Renal cortex interstitium (tissue), 11 donors: Measurements from ENCODE around the gene LRRC51. TPM values are rescaled to one million over a fixed set of nuclear protein-coding genes. Genes with fewer than 3 reads are reported as not detected.

Experiments used
- DNase-seq, 11 donors: peaks; one replicate each; pipeline ENCODE4 v3.0.0-alpha.2; 2013; ENCODE audit warnings: low read depth in 9 of 11, low spot score in 4 of 11; ENCODE audit errors: extremely low read depth in 1 of 11
- polyA plus RNA-seq, 3 donors: library from polyadenylated mRNA; unstranded; fragments of 120-200 nt; gene quantifications; one replicate each; pipeline ENCODE4 v1.2.1, GENCODE V29; 2013; ENCODE audit not compliant: insufficient read length in 3 of 3

LRRC51 gene
- polyA plus RNA-seq, 3 donors = 25.1 to 30.4 (median 25.3) TPM

DNA sequence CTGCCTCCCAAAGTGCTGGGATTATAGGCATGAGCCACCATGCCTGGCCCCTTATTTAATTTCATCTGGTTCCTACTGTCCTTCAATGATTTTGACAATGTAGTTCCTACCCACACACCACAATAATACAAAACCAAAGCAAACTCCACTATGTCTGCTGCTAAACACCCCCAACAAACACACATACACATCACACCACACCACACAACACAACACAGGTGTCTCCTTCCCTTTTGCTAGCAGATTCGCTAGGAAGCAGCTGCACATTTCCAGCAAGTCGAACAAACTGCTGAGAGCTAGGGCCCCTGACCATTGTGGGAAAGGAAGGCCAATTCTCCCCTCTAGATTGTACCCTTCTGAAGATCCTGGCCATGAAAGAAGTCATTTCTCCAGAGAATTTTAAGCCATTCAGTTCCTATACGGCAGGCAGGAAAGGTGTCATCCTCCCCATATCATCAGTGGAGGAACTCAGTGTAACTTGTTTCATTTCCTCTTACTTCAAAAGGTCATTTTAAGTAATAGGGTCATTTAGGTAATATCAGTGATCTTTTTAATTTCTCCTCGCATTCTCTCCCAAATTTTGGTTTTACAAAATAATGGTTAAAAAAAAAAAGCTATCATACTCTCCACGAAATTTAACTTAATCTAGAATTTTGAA, 18.8 kb upstream of the LRRC51 start:
- no peak for DNase-seq

DNA sequence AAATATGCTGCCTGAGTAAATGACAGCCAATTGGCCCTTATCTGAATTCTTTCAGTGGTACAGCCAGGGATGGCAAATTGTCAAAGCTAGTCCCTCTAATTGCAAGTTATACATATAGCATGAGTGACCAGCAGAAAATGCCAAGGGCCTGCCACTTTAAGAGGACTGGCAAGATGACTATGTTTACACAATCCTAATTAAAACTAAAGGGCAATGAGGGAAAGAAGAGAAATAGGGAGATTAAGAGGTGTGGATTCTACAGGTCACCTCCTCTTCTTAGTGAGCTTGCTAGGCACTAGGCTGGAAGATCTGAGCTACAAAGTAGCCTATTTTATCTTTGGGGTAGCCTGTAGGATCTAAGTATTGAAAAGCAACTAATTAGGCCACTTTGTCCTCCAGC, 13.8 kb upstream of the LRRC51 start:
- no peak for DNase-seq

DNA sequence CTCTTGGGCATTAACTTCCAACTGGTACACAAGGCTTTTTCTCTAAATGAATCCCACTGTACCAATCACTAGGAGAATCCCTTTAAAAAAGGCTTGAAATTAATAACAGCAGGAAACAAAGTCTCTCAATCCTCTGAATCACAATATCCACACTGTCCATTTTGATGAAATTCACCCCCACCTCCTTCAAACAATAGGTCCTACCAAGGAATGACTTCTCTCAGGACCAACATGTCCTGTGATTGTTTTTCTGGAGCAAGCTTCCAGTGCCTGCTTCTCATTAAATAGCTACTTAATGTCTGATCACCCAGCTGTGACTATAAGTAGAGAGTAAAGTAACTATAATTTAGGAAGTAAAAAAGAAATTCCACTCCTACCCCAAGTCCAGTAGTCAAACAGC, 13.4 kb upstream of the LRRC51 start:
- DNase-seq = no peak

DNA sequence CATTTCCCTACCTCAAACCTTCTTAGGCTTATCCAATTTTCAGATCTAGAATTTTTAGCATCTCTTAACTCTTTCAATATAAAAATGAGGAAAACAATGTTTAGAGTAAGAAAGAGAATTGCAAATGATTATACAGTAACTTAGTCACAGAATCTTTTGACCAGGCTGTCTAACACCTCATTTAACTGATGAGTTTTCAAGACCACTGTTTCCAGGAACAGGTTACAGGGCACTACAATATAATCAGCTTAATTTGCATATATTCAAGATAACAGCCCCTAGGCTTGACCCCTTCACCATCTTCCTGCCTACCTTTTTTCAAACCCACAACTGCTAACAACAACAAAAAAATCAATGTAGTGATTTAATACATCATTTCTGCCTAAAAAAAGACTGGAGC, 13.0 kb upstream of the LRRC51 start:
- no peak for DNase-seq

DNA sequence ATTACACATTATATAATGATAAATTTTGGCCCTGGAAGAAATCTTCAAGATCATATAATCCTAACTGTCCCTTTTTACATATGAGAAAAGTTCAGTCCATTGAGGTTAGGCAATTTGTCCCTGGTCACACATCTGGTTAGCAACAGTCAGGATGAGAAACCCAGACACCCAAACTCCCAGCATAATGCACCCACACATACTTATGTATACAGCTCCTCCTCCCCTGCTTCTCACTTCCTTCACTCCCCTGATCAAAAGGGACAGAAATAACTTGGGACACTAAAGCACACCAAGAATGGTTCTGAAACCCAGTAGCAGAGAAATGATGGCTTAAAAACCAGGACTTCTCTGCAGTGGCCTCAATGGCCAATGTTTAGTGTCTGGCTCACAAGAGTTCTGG, 11.4 kb upstream of the LRRC51 start:
- DNase-seq = no peak

DNA sequence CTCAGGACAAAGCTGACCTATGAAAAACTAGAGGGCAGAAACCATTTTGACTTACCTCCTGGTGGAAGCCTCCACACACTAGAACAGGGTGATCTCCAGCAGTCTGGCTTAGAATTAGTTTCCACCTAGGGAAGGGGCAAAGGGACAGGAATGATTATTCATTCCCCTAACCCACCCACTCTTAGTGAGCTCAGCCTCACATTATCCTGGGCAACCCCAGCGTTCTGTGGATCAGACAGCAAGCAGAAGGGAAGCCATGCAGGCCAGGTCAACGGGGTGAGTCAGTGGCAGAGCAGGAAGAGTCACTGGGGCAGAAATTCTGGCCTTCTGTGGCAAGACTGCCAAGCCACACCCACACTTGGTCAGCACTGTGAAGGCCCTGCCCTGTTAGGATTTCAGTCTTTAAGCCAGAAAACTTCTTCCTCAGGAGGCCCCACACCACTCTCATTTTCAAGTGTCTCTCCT, 10.8 kb upstream of the LRRC51 start:
- DNase-seq = no peak

DNA sequence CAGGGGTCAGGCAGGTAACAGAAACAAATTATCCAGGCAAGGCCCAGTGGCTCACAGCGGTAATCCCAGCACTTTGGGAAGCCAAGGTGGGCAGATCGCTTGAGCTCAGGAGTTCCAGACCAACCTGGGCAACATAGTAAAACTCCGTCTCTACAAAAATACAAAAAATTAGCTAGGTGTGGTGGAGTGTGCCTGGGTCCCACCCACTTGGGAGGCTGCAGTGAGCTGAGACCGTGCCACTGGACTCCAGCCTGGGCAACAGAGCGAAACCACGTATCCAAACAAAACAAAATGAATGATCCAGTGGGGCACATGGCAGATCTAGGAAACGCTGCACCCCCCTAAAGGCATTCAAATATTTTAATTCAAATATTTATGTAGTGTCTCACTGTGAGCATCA, 10.2 kb upstream of the LRRC51 start:
- DNase-seq = no peak

DNA sequence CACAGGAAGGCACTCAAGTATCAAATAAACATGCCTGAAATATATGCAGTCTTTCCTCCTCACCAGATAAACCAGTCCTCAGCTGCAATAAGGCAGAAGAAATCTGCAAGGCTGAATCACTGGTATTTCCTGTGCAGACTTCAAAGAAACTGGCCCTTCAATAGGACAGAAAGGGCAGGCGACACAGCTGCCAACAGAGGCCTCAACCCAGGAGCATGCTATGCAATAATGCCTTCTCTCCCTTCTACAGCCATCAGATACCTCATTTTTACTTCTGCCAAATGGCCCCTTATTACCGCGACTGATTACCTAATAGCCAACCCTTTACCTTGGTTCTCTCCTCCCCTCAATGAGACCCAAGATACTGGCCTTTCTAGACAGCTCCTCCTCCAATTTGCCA, 8.3 kb upstream of the LRRC51 start:
- no peak for DNase-seq

DNA sequence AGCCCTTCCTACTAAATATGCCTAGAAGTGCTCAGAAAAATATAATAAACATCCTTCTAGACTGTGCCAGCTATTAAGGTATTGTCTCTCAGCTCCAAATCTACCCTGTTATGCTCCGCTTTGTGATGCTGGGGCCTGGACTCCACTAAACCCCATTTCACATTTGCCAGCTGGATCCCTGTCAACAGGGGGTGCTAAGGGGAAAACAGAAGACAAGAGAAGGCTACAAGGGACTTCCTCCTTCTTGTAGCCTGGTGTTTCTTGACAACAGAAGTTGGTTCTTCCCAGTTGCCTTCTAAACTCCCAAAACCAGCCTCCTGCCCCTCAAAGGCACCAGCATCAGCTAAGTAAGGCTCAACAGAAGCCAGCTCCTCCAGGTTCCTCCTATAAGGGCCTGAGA, 5.5 kb upstream of the LRRC51 start:
- DNase-seq = no peak

DNA sequence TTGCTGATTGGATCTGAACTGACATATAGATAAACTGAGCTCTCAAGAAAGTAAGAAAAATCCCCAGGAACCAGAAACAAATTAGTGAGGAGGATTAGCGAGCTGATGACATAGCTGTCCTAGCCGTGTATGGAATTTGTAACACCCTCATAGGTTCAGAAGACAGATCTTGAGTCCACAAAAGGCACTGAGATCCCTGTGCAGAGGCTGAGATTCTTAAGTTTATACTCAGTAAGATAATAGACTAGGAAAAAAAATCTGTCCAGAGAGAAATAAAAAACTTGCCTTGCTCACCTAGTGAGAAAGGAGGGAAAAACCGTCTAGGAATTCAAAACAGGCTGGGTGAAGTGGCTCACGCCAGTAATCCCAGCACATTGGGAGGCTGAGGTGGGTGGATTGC, 4.9 kb upstream of the LRRC51 start:
- no peak for DNase-seq

DNA sequence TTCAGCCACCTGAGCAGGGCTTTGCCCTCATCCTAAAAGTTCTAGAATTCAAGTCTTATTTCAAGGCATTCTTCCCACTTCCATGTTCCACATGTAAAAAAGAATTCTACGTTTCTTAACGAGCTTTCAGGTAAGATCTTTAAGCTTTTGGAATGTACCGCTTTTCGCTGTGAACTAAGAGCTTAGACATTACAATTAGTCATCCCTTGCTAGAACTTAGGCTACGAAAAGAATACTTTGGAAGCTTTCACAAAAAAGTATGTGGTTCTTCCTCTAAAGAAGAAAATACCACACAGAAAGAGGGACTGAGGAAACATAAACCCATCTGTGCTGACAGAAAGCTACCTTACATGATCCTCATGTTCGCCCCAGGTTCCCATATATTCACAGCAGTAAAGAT, 2.2 kb upstream of the LRRC51 start:
- no peak for DNase-seq

DNA sequence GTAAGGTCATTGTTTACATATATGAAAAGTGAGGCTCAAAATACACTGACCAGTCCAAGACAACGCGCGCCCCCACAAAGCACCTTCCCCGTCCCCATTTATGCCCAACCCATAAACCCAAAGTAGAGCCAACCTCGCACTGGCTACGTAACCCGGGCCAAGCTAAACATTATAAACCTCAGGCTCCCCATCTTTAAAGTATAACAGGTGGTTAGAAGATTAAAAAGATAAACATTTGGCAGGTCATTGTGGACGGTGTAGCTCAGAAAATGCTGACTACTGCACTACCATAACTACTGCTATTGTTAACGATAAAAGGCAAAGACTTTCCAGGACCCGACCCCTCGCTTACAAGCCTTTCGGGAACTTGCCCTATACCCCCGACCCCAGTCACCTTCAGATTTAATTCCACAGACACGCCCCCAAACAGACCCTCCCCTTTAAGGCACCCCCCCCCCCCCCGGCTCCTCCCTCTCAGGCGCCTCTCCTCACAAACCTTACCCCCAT, 778 bp upstream of the LRRC51 start:
- DNase-seq = peak in 3 of 11 donors; percentile 36 to 55 (median 45)

DNA sequence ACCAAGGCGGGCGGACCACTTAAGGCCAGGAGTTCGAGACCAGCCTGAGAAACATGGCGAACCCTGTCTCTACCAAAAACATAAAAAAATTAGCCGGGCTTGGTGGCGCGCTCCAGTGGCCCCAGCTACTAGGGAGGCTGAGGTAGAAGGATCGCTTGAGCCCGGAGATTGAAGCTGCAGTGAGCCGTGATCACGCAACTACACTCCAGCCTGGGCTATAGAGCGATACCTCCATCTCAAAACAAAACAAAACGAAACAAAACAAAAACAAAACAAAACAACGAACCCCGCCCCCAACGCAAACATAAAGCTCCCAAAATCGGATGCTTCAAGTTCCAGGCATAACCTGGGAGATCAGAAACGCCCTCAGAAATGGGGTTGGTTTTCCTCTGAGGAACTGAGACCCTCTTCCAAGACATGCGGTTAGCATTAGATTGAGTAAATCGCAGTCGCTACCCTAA, 564 bp downstream of the LRRC51 start:
- no peak for DNase-seq

DNA sequence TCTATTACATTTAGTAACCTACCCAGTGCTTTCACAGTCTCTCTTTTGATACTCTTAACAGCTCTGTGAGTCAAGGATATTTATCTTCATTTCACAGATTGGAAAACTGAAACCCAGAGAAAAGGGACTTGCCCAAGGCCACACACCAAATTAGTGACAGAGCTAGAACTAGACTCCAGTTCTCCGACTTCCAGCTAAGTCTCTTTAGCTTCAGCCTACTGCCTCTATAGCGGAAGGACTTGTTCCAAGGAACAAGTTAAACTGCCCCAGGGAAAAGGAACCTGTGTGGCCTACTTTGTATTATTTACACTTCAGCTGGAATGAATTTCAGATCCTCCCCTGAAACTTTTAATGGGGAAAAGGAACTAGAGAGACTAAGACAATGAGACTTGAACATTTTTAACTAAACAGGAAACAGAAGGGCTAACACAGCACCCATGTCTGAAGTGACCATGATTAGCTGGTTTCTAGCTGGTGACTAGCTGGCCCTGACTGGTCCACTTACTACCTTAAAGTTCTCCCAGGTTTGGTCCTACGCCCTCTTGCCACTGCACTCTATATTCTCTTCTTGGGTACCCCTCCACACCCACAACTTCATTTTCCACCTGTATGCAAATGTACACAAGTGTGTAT, 1.3 kb downstream of the LRRC51 start:
- no peak for DNase-seq

DNA sequence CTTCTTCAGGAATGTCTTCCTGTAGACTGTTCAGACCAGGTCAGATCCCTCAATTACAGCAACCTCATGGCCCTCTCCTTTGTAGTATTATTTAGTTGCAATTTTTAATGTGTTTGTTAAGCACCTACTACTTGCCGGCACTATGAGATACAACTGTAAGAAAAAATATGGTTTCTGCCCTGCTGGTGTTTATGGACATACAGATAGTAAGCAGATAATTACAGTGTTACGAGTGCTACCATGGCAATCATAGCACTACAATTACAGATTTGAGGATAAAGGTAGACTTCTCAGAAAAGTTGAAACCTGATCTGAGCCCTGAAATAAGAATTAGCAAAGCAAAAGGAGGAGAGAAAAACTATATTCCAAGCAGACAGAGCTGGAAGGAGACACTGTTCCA, 2.8 kb downstream of the LRRC51 start:
- DNase-seq = no peak

DNA sequence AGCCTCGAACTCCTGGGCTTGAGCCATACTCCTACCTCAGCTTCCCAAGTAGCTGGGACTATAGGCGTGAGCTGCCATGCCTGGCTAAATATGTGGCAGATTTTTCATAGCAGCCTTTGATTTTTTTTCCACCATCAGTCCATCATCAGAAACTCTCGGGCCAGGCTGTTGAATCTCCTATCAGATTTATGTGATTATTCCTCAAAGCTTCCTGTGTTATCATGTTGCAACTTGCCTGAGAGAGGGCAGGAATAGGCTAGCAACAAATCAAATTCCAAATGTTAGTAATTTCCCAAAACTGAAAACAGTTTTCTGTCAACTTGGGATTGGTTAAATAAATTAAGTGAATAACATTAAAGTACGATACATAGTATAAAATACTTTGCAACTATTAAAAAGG, 3.4 kb downstream of the LRRC51 start:
- DNase-seq = no peak

DNA sequence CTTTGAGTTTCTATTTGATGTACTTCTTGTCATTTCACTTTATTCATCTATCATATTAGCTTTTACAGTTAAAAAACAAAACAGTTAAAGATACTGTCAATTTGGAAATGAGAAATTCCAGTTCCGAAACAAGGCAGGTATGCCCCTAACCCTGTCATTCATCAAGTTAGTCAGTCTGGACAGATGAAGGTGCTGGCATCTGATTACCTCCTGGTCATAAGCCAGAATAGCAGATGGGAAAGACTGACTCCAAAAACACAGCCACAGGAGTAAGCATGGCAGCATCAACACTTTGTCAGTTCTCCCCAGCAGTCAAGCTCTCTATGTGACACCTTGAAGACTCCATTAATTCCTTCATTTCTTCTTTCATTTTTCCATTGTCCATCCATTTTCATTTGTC, 4.3 kb downstream of the LRRC51 start:
- no peak for DNase-seq

DNA sequence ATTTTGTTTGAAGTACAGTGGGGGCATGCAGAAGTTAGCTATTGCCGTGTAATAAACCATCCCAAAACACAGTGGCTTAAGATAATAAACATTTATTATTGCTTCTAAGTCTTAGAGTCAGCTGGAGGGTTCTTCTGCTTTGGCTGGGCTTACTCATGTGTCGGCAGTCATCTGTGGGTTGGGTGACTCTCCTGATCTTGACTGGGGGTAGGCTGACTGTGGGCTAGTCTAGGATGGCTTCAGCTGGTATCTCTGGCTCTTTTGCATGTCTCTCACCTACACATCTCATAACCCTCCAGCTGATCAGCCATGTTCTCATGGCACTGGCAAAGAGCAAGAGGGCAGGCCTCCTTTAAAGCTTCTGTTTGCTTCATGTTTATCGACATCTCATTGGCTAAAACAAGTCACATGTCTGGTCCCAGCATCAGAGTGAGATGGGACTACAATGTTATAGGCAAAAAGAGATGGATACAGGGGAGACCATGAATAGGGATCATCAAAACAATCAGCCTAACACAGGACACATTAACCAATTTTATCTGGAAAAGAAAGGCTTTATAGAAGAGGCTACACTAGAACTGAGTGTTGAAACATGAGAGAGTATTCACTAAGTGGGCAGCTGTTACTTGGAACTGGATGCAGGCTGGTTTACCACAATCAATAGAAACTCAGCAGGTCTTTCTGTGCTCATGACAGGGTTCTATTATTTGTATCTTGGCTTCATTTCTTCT, 5.1 kb downstream of the LRRC51 start:
- no peak for DNase-seq

DNA sequence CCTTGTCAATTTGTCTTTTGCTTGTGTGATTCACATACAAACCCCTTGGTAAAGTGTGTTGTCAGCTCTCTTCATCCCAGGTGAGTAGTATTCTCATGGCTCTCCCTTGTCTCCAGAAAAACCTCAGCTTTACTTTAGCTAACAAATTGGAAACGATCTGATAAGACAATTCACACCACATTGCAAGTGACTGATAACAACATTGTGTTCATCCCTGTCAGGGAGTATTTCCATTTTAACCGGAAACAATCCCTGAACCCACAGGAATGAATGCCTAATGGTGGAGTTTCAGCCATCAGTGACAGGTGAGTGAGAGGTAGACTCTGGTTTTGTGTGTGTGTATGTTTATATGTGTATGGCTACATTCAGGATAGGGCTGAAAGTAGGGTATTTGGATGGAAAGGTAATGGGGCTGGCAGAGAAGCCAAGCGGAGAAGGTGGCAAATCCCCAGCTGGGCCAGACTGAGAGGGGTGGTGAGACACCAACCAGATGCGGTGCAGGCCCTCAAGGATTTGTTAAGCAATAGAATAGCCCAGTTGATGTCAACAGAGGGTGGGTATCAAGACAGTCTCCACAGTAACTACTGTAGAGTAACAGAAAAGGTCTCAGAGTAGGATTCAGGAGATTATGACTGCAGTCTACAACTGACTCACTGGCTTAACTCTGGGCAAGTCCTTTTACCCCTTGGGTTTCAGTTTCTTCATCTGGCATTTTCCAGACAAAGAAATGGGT, 7.6 kb downstream of the LRRC51 start:
- no peak for DNase-seq

DNA sequence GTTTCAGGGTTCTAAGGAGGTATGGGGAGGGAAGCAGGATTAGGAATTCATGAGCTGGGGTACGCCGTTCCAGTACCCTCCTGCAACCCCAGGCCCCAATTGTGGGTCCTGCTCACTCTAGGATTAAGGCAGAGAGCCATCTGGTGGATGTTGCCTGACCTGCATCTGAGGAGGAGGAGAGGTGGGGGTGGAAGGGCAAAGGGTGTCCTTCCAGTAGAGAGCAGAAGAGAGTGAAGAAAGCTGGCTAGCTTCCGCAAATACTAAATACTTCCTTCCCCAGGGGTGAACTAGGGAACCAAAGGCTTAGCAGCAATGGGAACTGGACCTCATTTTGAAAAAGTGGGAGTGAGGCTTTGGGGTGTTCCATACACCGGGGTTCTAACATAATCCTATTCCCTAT, 10.6 kb downstream of the LRRC51 start:
- DNase-seq = peak in 7 of 11 donors; percentile 43 to 70 (median 58)
